ENCODE results near the gene JCHAIN.

DNA sequence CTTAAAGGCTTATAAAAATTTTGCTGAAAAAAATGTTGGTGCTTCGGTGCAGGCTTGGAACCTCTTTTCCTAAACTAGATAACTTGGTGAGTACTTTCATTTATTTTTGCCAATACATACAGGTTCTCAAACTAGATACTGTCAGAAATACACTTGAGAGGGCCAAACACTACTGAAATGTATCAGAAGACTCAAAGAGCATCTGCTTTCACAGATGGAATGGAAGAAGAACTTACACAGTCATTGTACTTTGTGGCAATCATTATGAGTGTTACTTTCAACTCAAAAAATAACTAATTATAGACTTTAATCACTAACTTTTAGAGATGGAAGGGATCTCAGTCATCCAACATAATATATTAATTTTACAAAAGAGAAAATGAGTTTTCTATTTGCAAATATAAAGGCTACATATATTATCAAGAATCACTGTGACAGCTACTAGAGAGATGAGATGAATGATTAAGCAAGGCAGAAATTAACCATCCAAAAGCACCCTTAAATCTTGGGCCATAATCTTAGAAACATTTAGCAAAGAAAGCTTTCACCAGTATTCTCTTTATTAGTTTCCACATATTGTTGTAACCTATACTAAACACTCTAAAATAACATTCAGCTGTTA is 36.7 kb downstream of the JCHAIN start:
- TF ChIP-seq, protein P1, sequence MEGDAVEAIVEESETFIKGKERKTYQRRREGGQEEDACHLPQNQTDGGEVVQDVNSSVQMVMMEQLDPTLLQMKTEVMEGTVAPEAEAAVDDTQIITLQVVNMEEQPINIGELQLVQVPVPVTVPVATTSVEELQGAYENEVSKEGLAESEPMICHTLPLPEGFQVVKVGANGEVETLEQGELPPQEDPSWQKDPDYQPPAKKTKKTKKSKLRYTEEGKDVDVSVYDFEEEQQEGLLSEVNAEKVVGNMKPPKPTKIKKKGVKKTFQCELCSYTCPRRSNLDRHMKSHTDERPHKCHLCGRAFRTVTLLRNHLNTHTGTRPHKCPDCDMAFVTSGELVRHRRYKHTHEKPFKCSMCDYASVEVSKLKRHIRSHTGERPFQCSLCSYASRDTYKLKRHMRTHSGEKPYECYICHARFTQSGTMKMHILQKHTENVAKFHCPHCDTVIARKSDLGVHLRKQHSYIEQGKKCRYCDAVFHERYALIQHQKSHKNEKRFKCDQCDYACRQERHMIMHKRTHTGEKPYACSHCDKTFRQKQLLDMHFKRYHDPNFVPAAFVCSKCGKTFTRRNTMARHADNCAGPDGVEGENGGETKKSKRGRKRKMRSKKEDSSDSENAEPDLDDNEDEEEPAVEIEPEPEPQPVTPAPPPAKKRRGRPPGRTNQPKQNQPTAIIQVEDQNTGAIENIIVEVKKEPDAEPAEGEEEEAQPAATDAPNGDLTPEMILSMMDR (IDR thresholded peaks at IDR 0.05): no peak
- TF ChIP-seq, protein P2, sequence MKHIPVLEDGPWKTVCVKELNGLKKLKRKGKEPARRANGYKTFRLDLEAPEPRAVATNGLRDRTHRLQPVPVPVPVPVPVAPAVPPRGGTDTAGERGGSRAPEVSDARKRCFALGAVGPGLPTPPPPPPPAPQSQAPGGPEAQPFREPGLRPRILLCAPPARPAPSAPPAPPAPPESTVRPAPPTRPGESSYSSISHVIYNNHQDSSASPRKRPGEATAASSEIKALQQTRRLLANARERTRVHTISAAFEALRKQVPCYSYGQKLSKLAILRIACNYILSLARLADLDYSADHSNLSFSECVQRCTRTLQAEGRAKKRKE (CRISPR knock-in tag; IDR thresholded peaks at IDR 0.05; ENCODE audit: low read depth): no peak
- TF ChIP-seq POLR2A (IDR thresholded peaks at IDR 0.05; ENCODE audit: low read length): no peak
- no peak for TF ChIP-seq NR3C1 (IDR thresholded peaks at IDR 0.05)
- no peak for TF ChIP-seq RFX5 (IDR thresholded peaks at IDR 0.05)
- no peak for TF ChIP-seq MAFK (IDR thresholded peaks at IDR 0.05; ENCODE audit: partially characterized antibody)
- TF ChIP-seq, protein P3, sequence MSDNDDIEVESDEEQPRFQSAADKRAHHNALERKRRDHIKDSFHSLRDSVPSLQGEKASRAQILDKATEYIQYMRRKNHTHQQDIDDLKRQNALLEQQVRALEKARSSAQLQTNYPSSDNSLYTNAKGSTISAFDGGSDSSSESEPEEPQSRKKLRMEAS (IDR thresholded peaks at IDR 0.05): no peak
- TF ChIP-seq EP300 (IDR thresholded peaks at IDR 0.05): no peak
- no peak for TF ChIP-seq CHD4 (IDR thresholded peaks at IDR 0.05; ENCODE audit: borderline replicate concordance)
- TF ChIP-seq JUN (IDR thresholded peaks at IDR 0.05): no peak
- TF ChIP-seq, protein P4, sequence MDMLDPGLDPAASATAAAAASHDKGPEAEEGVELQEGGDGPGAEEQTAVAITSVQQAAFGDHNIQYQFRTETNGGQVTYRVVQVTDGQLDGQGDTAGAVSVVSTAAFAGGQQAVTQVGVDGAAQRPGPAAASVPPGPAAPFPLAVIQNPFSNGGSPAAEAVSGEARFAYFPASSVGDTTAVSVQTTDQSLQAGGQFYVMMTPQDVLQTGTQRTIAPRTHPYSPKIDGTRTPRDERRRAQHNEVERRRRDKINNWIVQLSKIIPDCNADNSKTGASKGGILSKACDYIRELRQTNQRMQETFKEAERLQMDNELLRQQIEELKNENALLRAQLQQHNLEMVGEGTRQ (IDR thresholded peaks at IDR 0.05): no peak

Data from A549 (cell line).